Right lobe of liver (tissue), 6 donors: ENCODE data around the gene ING2. TPM values are rescaled to one million over a fixed set of nuclear protein-coding genes. Genes with fewer than 3 reads are reported as not detected.
"Not testable (repeated sequence)": the region's sequence is repeated elsewhere in the genome, so short reads cannot be mapped to it uniquely, and the experiment has no call there.

Experiments used
- ATAC-seq, 4 donors: fragments of 200-7000 bp; cut with Tn5 transposase; one replicate each; pipeline ENCODE4 v1.9.1; 2020; ENCODE audit warnings: mild to moderate bottlenecking in 4 of 4, moderate library complexity in 4 of 4
- DNase-seq, 3 donors: peaks; one replicate each; pipeline ENCODE4 v3.0.0-alpha.2; 2020
- H3K27ac ChIP-seq, 3 donors: fragments of 200-600 bp; one replicate each; pipeline ENCODE4 v1.8.0; 2022
- H3K27me3 ChIP-seq, 2 donors: fragments of 200-600 bp; one replicate each; pipeline ENCODE4 v1.8.0; 2022
- H3K36me3 ChIP-seq, 4 donors: fragments of 200-600 bp; sonication (generic) in 1 of 4; one replicate each; pipeline versions ENCODE4 v1.5.1 to v1.8.0; 2017 to 2022; ENCODE audit warnings: control low read depth in 1 of 4
- H3K4me1 ChIP-seq, 4 donors: fragments of 200-600 bp; sonication (generic) in 1 of 4; one replicate each; pipeline versions ENCODE4 v1.5.1 to v1.8.0; 2017 to 2022; ENCODE audit warnings: control low read depth in 1 of 4
- H3K4me3 ChIP-seq, 3 donors: fragments of 200-600 bp; one replicate each; pipeline ENCODE4 v1.8.0; 2022
- H3K9me3 ChIP-seq, 4 donors: fragments of 200-600 bp; sonication (generic) in 1 of 4; one replicate each; pipeline versions ENCODE4 v1.5.1 to v1.8.0; 2017 to 2022; ENCODE audit warnings: control low read depth in 1 of 4
- POLR2A ChIP-seq: fragments of 450-650 bp; IDR thresholded peaks from one replicate; pipeline ENCODE4 v1.6.1; 2017; ENCODE audit warnings: antibody characterized with exemption, mild to moderate bottlenecking
- WGBS: methylation state at CpG from one replicate; pipeline ENCODE4 v1.1.6; 2018; ENCODE audit warnings: low coverage, low lambda C conversion rate; ENCODE audit not compliant: insufficient coverage; ENCODE audit errors: missing lambda C conversion rate; 5-methylcytosine and 5-hydroxymethylcytosine counted together
- intact Hi-C, 2 donors: fragments of 100-400 bp; cut with DNase I; formaldehyde crosslinking; loops; one replicate each; pipeline versions ENCODE4 v1.11.2 to v1.14.1; 2022
- total RNA-seq, 6 experiments: library from RNA; depleted of rRNA in 2 of 6; stranded (reverse); fragments of >200 nt in 2 of 6; fragmentation: NEBNext Ultra II Directional in 3 of 6; extraction: Animal tissue kit (Norgen Biotek cat#: 25700) in 3 of 6; gene quantifications; one replicate each; pipeline versions ENCODE4 v1.1.0 to v1.2.4, GENCODE V29; 2016 to 2023
- TF ChIP-seq, protein P1 (sequence below), 4 donors: fragments of 200-600 bp in 3 of 4; fragments of 450-650 bp in 1 of 4; IDR thresholded peaks; one replicate each; pipeline versions ENCODE4 v1.5.1 to v1.8.0; 2016 to 2022; ENCODE audit warnings: antibody characterized with exemption in 4 of 4, mild to moderate bottlenecking in 2 of 4
- donor health status: DM: no; HTN: yes; CAD: no.
- donor health status: DM: no; HTN: no; CAD: no.
- donor health status: DM: no; HTN: no; CAD: no.
- donor health status: DM: no; HTN: yes; CAD: no.
- donor health status: DM: no; HTN: yes; CAD: no.

Gene ING2
- total RNA-seq, 6 experiments from 2014 or later: 3.5 to 7.3 (median 5.6) TPM

- Histone ChIP-seq H3K9me3 (no peaks in the 10 kb centered on the region), H3K36me3 (no peaks in the 10 kb centered on the region), H3K27ac (no peak overlapping the region), H3K4me3 (no peak overlapping the region), H3K4me1 (no peaks in the 10 kb centered on the region), H3K27me3 (no peaks in the 10 kb centered on the region)
- WGBS: 79% methylated on average over 3 of the region's 3 CpGs
- no peak for TF ChIP-seq POLR2A
- TF ChIP-seq, protein P1, sequence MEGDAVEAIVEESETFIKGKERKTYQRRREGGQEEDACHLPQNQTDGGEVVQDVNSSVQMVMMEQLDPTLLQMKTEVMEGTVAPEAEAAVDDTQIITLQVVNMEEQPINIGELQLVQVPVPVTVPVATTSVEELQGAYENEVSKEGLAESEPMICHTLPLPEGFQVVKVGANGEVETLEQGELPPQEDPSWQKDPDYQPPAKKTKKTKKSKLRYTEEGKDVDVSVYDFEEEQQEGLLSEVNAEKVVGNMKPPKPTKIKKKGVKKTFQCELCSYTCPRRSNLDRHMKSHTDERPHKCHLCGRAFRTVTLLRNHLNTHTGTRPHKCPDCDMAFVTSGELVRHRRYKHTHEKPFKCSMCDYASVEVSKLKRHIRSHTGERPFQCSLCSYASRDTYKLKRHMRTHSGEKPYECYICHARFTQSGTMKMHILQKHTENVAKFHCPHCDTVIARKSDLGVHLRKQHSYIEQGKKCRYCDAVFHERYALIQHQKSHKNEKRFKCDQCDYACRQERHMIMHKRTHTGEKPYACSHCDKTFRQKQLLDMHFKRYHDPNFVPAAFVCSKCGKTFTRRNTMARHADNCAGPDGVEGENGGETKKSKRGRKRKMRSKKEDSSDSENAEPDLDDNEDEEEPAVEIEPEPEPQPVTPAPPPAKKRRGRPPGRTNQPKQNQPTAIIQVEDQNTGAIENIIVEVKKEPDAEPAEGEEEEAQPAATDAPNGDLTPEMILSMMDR (IDR thresholded peaks at IDR 0.05): no peak
- no peak for DNase-seq
- intact Hi-C loops: no loop called here
- no peak for ATAC-seq
Measured at GRCh38 chr4:183548306-183548705, 43.4 kb downstream of the ING2 start.

- Histone ChIP-seq H3K36me3 (no peaks in the 10 kb centered on the region), H3K4me1 (no peaks in the 10 kb centered on the region), H3K27ac (no peak overlapping the region), H3K27me3 (no peaks in the 10 kb centered on the region), H3K9me3 (no peaks in the 10 kb centered on the region), H3K4me3 (no peak overlapping the region)
- no peak for DNase-seq
- ATAC-seq: no peak
- TF ChIP-seq, protein P1 (IDR thresholded peaks at IDR 0.05): no peak
- WGBS: 67% methylated on average over 2 of the region's 5 CpGs
- intact Hi-C loops: no loop called here
Measured at GRCh38 chr4:183550345-183551093, 45.7 kb downstream of the ING2 start.

GRCh38 chr4:183552274-183553146 lies 47.7 kb downstream of the ING2 start:
- intact Hi-C loops: no loop called here
- 77% methylated on average over 9 of the region's 18 CpGs for WGBS
- H3K4me1 ChIP-seq: no peaks in the 10 kb centered on the region
- H3K4me3 ChIP-seq: no peak overlapping the region
- no peaks in the 10 kb centered on the region for H3K9me3 ChIP-seq
- no peak overlapping the region for H3K27ac ChIP-seq
- no peaks in the 10 kb centered on the region for H3K27me3 ChIP-seq
- no peak for TF ChIP-seq POLR2A
- TF ChIP-seq, protein P1 (IDR thresholded peaks at IDR 0.05): no peak
- DNase-seq (no peak), ATAC-seq (peak in 1 of 4 donors; percentile 41)
- no peaks in the 10 kb centered on the region for H3K36me3 ChIP-seq

DNA sequence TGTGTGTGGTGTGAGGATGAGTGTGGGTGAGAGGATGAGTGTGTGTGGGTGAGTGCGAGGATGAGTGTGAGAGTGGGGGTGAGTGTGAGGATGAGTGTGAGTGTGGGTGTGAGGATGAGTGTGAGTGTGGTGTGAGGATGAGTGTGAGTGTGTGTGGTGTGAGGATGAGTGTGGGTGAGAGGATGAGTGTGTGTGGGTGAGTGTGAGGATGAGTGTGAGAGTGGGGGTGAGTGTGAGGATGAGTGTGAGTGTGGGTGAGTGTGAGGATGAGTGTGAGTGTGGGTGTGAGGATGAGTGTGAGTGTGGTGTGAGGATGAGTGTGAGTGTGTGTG lies 48.3 kb downstream of the ING2 start:
- H3K4me1 ChIP-seq, H3K27me3 ChIP-seq, H3K9me3 ChIP-seq, H3K36me3 ChIP-seq, H3K4me3 ChIP-seq, DNase-seq, intact Hi-C loops, ATAC-seq, H3K27ac ChIP-seq: not testable (repeated sequence)
- WGBS: no CpG with 5 or more reads among the region's 1 CpG
